HepG2 (cell line): Measurements from ENCODE around the gene TBC1D1. TPM values are rescaled to one million over a fixed set of nuclear protein-coding genes. Genes with fewer than 3 reads are reported as not detected.

Experiments used
- DPF2 ChIP-seq: sonication (generic); formaldehyde crosslinking; IDR thresholded peaks from 2 replicates; pipeline ENCODE4 v1.4.0; 2020; ENCODE audit warnings: mild to moderate bottlenecking, low read depth, missing genetic modification reagents, borderline replicate concordance
- GTF3A ChIP-seq: sonication (generic); formaldehyde crosslinking; conservative IDR thresholded peaks from 2 replicates; pipeline ENCODE4 v1.4.0; 2020; ENCODE audit warnings: mild to moderate bottlenecking, missing genetic modification reagents
- HMG20A ChIP-seq: IDR thresholded peaks from 2 replicates; pipeline ENCODE4 v1.6.1; 2016; ENCODE audit warnings: borderline replicate concordance
- ISL2 ChIP-seq: sonication (generic); formaldehyde crosslinking; IDR thresholded peaks from 2 replicates; pipeline ENCODE4 v1.5.0; 2020; ENCODE audit warnings: missing genetic modification reagents
- KDM1A ChIP-seq: IDR thresholded peaks from 2 replicates; pipeline ENCODE4 v1.6.1; 2016; ENCODE audit warnings: missing compliant biosample characterization
- MBNL3 ChIP-seq: fragments of 250-450 bp; sonication (Bioruptor Pico); conservative IDR thresholded peaks from 2 replicates; pipeline ENCODE4 v1.8.0; 2022; ENCODE audit warnings: mild to moderate bottlenecking, inconsistent platforms
- MYNN ChIP-seq: sonication (generic); formaldehyde crosslinking; IDR thresholded peaks from 2 replicates; pipeline ENCODE4 v1.4.0; 2020; ENCODE audit warnings: mild to moderate bottlenecking, low read depth, missing genetic modification reagents
- NFRKB ChIP-seq: fragments of 450-650 bp; IDR thresholded peaks from 2 replicates; pipeline ENCODE4 v1.6.1; 2017
- PAX8 ChIP-seq: sonication (generic); formaldehyde crosslinking; IDR thresholded peaks from 2 replicates; pipeline ENCODE4 v1.8.0; 2022; ENCODE audit warnings: mild to moderate bottlenecking, missing genetic modification reagents, borderline replicate concordance
- PAXIP1 ChIP-seq: sonication (generic); formaldehyde crosslinking; conservative IDR thresholded peaks from 2 replicates; pipeline ENCODE4 v1.4.0; 2020; ENCODE audit warnings: mild to moderate bottlenecking, missing genetic modification reagents, moderate library complexity
- PHF20 ChIP-seq: sonication (generic); formaldehyde crosslinking; IDR thresholded peaks from 2 replicates; pipeline ENCODE4 v1.5.0; 2020; ENCODE audit warnings: mild to moderate bottlenecking, missing genetic modification reagents
- PHF8 ChIP-seq: sonication (generic); formaldehyde crosslinking; IDR thresholded peaks from 2 replicates; pipeline ENCODE4 v1.5.0; 2020; ENCODE audit warnings: missing genetic modification reagents
- TBX3 ChIP-seq: fragments of 450-650 bp; IDR thresholded peaks from 2 replicates; pipeline ENCODE4 v1.6.1; 2017; ENCODE audit warnings: antibody characterized with exemption, mild to moderate bottlenecking, inconsistent platforms, borderline replicate concordance
- TCF12 ChIP-seq, 2 experiments: fragments of 450-650 bp in 1 of 2; sonication (generic) in 1 of 2; formaldehyde crosslinking in 1 of 2; IDR thresholded peaks; 2 replicates each; pipeline versions ENCODE4 v1.6.1 to v1.8.0; 2017 to 2022; ENCODE audit warnings: antibody characterized with exemption in 1 of 2, mild to moderate bottlenecking in 1 of 2, missing genetic modification reagents in 1 of 2, moderate library complexity in 1 of 2
- TFE3 ChIP-seq: IDR thresholded peaks from 2 replicates; pipeline ENCODE4 v1.6.1; 2016
- ZIK1 ChIP-seq: sonication (generic); formaldehyde crosslinking; IDR thresholded peaks from 2 replicates; pipeline ENCODE4 v1.5.0; 2020; ENCODE audit warnings: mild to moderate bottlenecking, low read depth, missing genetic modification reagents, borderline replicate concordance
- ZNF121 ChIP-seq: sonication (generic); formaldehyde crosslinking; IDR thresholded peaks from 2 replicates; pipeline ENCODE4 v1.5.0; 2020; ENCODE audit warnings: mild to moderate bottlenecking, missing genetic modification reagents
- ZNF24 ChIP-seq: fragments of 450-650 bp; IDR thresholded peaks from 2 replicates; pipeline ENCODE4 v1.6.1; 2017; ENCODE audit warnings: antibody characterized with exemption, mild to moderate bottlenecking
- ZNF660 ChIP-seq: sonication (generic); formaldehyde crosslinking; IDR thresholded peaks from 2 replicates; pipeline ENCODE4 v1.5.1; 2020; ENCODE audit warnings: mild to moderate bottlenecking, low read depth, missing genetic modification reagents, borderline replicate concordance
- polyA plus RNA-seq, 8 experiments: library from polyadenylated mRNA; depleted of rRNA in 3 of 8; stranded (reverse) in 7 of 8; unstranded in 1 of 8; fragments of >200 nt; fragmentation: Illumina TruSeq in 4 of 8; extraction: Trizol in 4 of 8; gene quantifications; 2 replicates each; pipeline versions ENCODE4 v1.2.1 to v1.2.3, GENCODE V29; 2011 to 2016; ENCODE audit warnings: low read depth in 4 of 8, missing spikeins in 1 of 8, mixed read lengths in 1 of 8; ENCODE audit not compliant: insufficient read depth in 1 of 8
- total RNA-seq, 5 experiments: library from RNA; depleted of rRNA; stranded (reverse); fragments of >200 nt; fragmentation: Illumina TruSeq; extraction: Trizol; gene quantifications; 2 replicates each; pipeline ENCODE4 v1.2.3, GENCODE V29; 2016; ENCODE audit warnings: low read depth in 1 of 5
- TF ChIP-seq, protein P1 (sequence below): sonication (generic); formaldehyde crosslinking; IDR thresholded peaks from 2 replicates; pipeline ENCODE4 v1.4.0; 2020; ENCODE audit warnings: missing genetic modification reagents, low read depth, mild to moderate bottlenecking, borderline replicate concordance
- TF ChIP-seq, protein P2 (sequence below): sonication (generic); formaldehyde crosslinking; IDR thresholded peaks from 2 replicates; pipeline ENCODE4; 2020; ENCODE audit warnings: missing genetic modification reagents, mild to moderate bottlenecking, borderline replicate concordance

TBC1D1 gene
- total and polyA plus RNA-seq, 2 of the 13 experiments (the other 11 are each of a cell fraction or from before 2014, with no cell fraction given), result 37.3 to 62.8 TPM

- TF ChIP-seq, protein P1, sequence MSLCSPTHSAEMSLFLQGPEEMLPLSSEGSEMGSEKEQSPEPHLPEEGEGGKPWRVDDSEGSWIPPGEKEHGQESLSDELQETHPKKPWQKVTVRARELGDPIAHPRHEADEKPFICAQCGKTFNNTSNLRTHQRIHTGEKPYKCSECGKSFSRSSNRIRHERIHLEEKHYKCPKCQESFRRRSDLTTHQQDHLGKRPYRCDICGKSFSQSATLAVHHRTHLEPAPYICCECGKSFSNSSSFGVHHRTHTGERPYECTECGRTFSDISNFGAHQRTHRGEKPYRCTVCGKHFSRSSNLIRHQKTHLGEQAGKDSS (CRISPR knock-in tag), result no peak
- no peak for TF ChIP-seq NFRKB
- no peak for TF ChIP-seq PHF20 (CRISPR knock-in tag)
- no peak for TF ChIP-seq ZNF660
- TF ChIP-seq TBX3, result no peak
- TF ChIP-seq MYNN (CRISPR knock-in tag), result no peak
- no peak for TF ChIP-seq PHF8 (CRISPR knock-in tag)
- no peak for TF ChIP-seq ZNF121
- TF ChIP-seq HMG20A (CRISPR knock-in tag), result peak; percentile 39; the same call in 1 of the 2 replicates
- TF ChIP-seq TFE3 (CRISPR knock-in tag), result 0 out of 2 replicates have a peak, but pooled peaks have one; percentile 39
- TF ChIP-seq GTF3A (CRISPR knock-in tag), result no peak
- TF ChIP-seq ZIK1 (CRISPR knock-in tag), result no peak
- peak; percentile 41 for TF ChIP-seq ISL2 (CRISPR knock-in tag)
- TF ChIP-seq PAX8 (CRISPR knock-in tag), result no peak
- TF ChIP-seq KDM1A (CRISPR knock-in tag), result no peak
- no peak for TF ChIP-seq ZNF24
- TF ChIP-seq DPF2 (CRISPR knock-in tag), result 0 out of 2 replicates have a peak, but pooled peaks have one; percentile 8
- TF ChIP-seq TCF12 (IDR thresholded peaks at IDR 0.05), result no peak
- TF ChIP-seq TCF12 (CRISPR knock-in tag; IDR thresholded peaks at IDR 0.05), result no peak
- TF ChIP-seq, protein P2, sequence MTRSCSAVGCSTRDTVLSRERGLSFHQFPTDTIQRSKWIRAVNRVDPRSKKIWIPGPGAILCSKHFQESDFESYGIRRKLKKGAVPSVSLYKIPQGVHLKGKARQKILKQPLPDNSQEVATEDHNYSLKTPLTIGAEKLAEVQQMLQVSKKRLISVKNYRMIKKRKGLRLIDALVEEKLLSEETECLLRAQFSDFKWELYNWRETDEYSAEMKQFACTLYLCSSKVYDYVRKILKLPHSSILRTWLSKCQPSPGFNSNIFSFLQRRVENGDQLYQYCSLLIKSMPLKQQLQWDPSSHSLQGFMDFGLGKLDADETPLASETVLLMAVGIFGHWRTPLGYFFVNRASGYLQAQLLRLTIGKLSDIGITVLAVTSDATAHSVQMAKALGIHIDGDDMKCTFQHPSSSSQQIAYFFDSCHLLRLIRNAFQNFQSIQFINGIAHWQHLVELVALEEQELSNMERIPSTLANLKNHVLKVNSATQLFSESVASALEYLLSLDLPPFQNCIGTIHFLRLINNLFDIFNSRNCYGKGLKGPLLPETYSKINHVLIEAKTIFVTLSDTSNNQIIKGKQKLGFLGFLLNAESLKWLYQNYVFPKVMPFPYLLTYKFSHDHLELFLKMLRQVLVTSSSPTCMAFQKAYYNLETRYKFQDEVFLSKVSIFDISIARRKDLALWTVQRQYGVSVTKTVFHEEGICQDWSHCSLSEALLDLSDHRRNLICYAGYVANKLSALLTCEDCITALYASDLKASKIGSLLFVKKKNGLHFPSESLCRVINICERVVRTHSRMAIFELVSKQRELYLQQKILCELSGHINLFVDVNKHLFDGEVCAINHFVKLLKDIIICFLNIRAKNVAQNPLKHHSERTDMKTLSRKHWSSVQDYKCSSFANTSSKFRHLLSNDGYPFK (CRISPR knock-in tag), result no peak
- TF ChIP-seq PAXIP1 (CRISPR knock-in tag), result peak; percentile 66
- TF ChIP-seq MBNL3 (CRISPR knock-in tag), result no peak
Observed at GRCh38 chr4:37951461-37952352, 60.8 kb downstream of the TBC1D1 start (continued).
